Calu3 (cell line): Measurements from ENCODE around the gene LRTM2. TPM values are rescaled to one million over a fixed set of nuclear protein-coding genes. Genes with fewer than 3 reads are reported as not detected.

ENCODE experiments used
- BruUV-seq: library from RNA; stranded (reverse); fragments of 400-500 nt; replicated peaks from 2 replicates; lab custom pipeline; 2021; lab: Mats Ljungman, UMichigan
- CTCF ChIA-PET: fragments of 300-600 bp; sonication (Branson Sonifier 250); formaldehyde crosslinking; loops from one replicate; lab custom pipeline; 2022; ENCODE audit warnings: antibody characterized with exemption; lab: Charles Lee
- DNase-seq: peaks from one replicate; pipeline ENCODE4 v3.0.0; 2022
- H3K27ac Mint-ChIP-seq: one replicate; pipeline ENCODE4 v1.8.0; 2022; ENCODE audit warnings: mixed read lengths; ENCODE audit not compliant: unreplicated experiment
- H3K27me3 Mint-ChIP-seq: one replicate; pipeline ENCODE4 v1.8.0; 2022; ENCODE audit warnings: mixed read lengths; ENCODE audit not compliant: unreplicated experiment
- H3K36me3 Mint-ChIP-seq: one replicate; pipeline ENCODE4 v1.8.0; 2022; ENCODE audit warnings: mild to moderate bottlenecking, moderate library complexity, mixed read lengths; ENCODE audit not compliant: insufficient read depth, unreplicated experiment
- H3K4me1 Mint-ChIP-seq: one replicate; pipeline ENCODE4 v1.8.0; 2022; ENCODE audit warnings: mild to moderate bottlenecking, low read depth, mixed read lengths; ENCODE audit not compliant: unreplicated experiment
- H3K4me3 Mint-ChIP-seq: one replicate; pipeline ENCODE4 v1.8.0; 2022; ENCODE audit warnings: mild to moderate bottlenecking, low read depth, moderate library complexity, mixed read lengths; ENCODE audit not compliant: unreplicated experiment
- H3K9me3 Mint-ChIP-seq: one replicate; pipeline ENCODE4 v1.8.0; 2022; ENCODE audit warnings: low read depth, mixed read lengths; ENCODE audit not compliant: unreplicated experiment
- CTCF ChIP-seq: fragments of 200-600 bp; IDR thresholded peaks from one replicate; pipeline ENCODE4 v1.8.0; 2022; ENCODE audit warnings: antibody characterized with exemption; ENCODE audit not compliant: unreplicated experiment
- intact Hi-C: fragments of 100-400 bp; cut with micrococcal nuclease; formaldehyde crosslinking; loops from one replicate; pipeline ENCODE4 v1.10.0; 2022; ENCODE audit not compliant: unreplicated experiment
- total RNA-seq: library from RNA; stranded (reverse); gene quantifications from 2 replicates; pipeline ENCODE4 v1.2.3, GENCODE V29; 2022

The LRTM2 gene
- total RNA-seq, 1 experiment from 2014 or later = not detected

GRCh38 chr12:1884651-1885050, 64.3 kb downstream of the LRTM2 start:
- Mint-ChIP-seq H3K9me3 (no peaks in the 10 kb centered on the region), H3K27me3 (peaks cover 100% of the 10 kb centered on the region), H3K4me1 (no peaks in the 10 kb centered on the region), H3K27ac (no peak overlapping the region), H3K4me3 (no peak overlapping the region), H3K36me3 (no peaks in the 10 kb centered on the region)
- TF ChIP-seq CTCF = no peak
- no peak for DNase-seq
- no TSS peak for BruUV-seq
- CTCF ChIA-PET = interaction anchor here (1.0 kb wide), 1 partner anchor 55 kb away, joined by 4 read pairs; no protein-coding TSS in a partner anchor
- intact Hi-C loops = no loop called here

GRCh38 chr12:1885082-1885596, 64.8 kb downstream of the LRTM2 start:
- H3K27ac Mint-ChIP-seq = no peak overlapping the region
- H3K36me3 Mint-ChIP-seq = no peaks in the 10 kb centered on the region
- no peaks in the 10 kb centered on the region for H3K4me1 Mint-ChIP-seq
- no peak overlapping the region for H3K4me3 Mint-ChIP-seq
- no peak for DNase-seq
- intact Hi-C loops = no loop called here
- peaks cover 97% of the 10 kb centered on the region for H3K27me3 Mint-ChIP-seq
- CTCF ChIA-PET = interaction anchor here (1.0 kb wide), 1 partner anchor 55 kb away, joined by 4 read pairs; no protein-coding TSS in a partner anchor
- BruUV-seq = no TSS peak
- TF ChIP-seq CTCF = no peak
- no peaks in the 10 kb centered on the region for H3K9me3 Mint-ChIP-seq

- CTCF ChIA-PET = no interaction called here
- H3K4me1 Mint-ChIP-seq = no peaks in the 10 kb centered on the region
- intact Hi-C loops = no loop called here
- H3K27me3 Mint-ChIP-seq = peaks cover 93% of the 10 kb centered on the region
- H3K4me3 Mint-ChIP-seq = no peak overlapping the region
- H3K36me3 Mint-ChIP-seq = no peaks in the 10 kb centered on the region
- H3K27ac Mint-ChIP-seq = no peak overlapping the region
- H3K9me3 Mint-ChIP-seq = no peaks in the 10 kb centered on the region
- no TSS peak for BruUV-seq
- no peak for TF ChIP-seq CTCF
- DNase-seq = no peak
These were observed 65.4 kb downstream of the LRTM2 start for GRCh38 chr12:1885599-1886245.

Other genes with a start within 250 kb of the LRTM2 start
- gene FBXL14, start 226.0 kb upstream of the LRTM2 start, total RNA-seq = 19.4 and 20.1 TPM in 2 replicates
- 0.24 TPM in 1 of 2 replicates, not detected in the other for gene WNT5B, start 191.3 kb upstream of the LRTM2 start, total RNA-seq
- gene ADIPOR2, start 129.5 kb upstream of the LRTM2 start, total RNA-seq = 88.5 and 90.3 TPM in 2 replicates
- gene CACNA2D4, start 98.1 kb downstream of the LRTM2 start, total RNA-seq = 0.80 and 0.86 TPM in 2 replicates
- 6.3 and 8.6 TPM in 2 replicates for gene DCP1B, start 183.9 kb downstream of the LRTM2 start, total RNA-seq
- not detected in 2 replicates for gene CACNA1C, start 232.4 kb downstream of the LRTM2 start, total RNA-seq